ENCODE results near the gene CUBN. TPM values are rescaled to one million over a fixed set of nuclear protein-coding genes. Genes with fewer than 3 reads are reported as not detected.

CUBN gene
- total and polyA plus RNA-seq, 9 of the 15 experiments (the other 6 are each of a cell fraction or from before 2014, with no cell fraction given), result 0.04 to 0.33 (median 0.09) TPM

DNA sequence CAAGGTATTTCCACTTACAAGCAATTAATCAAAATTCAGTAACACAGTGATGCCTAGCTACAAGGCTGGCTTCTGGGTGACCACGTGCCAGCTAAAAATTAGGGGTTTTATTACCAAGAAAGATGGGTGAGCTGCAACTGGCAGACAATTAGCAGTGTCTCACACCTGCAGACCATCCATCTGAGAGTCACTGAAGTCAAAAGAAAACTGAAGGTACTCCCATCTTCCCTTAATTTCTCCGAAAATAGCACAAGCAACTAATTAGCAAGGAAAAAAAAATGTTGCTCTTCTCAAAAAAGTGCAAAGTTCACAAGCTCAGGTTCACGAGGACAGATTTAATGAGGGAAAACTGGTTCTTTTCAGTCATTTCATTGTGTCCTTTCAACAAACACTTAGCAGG is 340.8 kb downstream of the CUBN start:
- CTCF ChIA-PET (ENCODE audit: low intra/inter-chr PET ratio), result no interaction called here
- in situ Hi-C loops (cut with MboI) (loop anchor here (25.0 kb wide), 1 partner anchor 1351 kb away; no protein-coding TSS in a partner anchor), intact Hi-C loops (cut with micrococcal nuclease) (no loop called here)
- TF ChIP-seq, protein P1, sequence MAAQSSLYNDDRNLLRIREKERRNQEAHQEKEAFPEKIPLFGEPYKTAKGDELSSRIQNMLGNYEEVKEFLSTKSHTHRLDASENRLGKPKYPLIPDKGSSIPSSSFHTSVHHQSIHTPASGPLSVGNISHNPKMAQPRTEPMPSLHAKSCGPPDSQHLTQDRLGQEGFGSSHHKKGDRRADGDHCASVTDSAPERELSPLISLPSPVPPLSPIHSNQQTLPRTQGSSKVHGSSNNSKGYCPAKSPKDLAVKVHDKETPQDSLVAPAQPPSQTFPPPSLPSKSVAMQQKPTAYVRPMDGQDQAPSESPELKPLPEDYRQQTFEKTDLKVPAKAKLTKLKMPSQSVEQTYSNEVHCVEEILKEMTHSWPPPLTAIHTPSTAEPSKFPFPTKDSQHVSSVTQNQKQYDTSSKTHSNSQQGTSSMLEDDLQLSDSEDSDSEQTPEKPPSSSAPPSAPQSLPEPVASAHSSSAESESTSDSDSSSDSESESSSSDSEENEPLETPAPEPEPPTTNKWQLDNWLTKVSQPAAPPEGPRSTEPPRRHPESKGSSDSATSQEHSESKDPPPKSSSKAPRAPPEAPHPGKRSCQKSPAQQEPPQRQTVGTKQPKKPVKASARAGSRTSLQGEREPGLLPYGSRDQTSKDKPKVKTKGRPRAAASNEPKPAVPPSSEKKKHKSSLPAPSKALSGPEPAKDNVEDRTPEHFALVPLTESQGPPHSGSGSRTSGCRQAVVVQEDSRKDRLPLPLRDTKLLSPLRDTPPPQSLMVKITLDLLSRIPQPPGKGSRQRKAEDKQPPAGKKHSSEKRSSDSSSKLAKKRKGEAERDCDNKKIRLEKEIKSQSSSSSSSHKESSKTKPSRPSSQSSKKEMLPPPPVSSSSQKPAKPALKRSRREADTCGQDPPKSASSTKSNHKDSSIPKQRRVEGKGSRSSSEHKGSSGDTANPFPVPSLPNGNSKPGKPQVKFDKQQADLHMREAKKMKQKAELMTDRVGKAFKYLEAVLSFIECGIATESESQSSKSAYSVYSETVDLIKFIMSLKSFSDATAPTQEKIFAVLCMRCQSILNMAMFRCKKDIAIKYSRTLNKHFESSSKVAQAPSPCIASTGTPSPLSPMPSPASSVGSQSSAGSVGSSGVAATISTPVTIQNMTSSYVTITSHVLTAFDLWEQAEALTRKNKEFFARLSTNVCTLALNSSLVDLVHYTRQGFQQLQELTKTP (IDR thresholded peaks at IDR 0.05; ENCODE audit: low read depth in 1 of 2, partially characterized antibody in 2 of 2), result no peak
- no peak for TF ChIP-seq XRCC4 (IDR thresholded peaks at IDR 0.05; ENCODE audit: extremely low read depth, insufficient read depth, insufficient read length)
- no peak for FAIRE-seq
- Histone ChIP-seq H3K36me3 (ENCODE audit: control insufficient read depth, insufficient read depth, low read length) (no peaks in the 10 kb centered on the region), H3K27me3 (ENCODE audit: control insufficient read depth in 2 of 2, insufficient read depth in 2 of 2, low read length in 2 of 2) (no peaks in the 10 kb centered on the region), H4K20me1 (replicated peaks; ENCODE audit: control insufficient read depth, insufficient read depth, low read length) (no peaks in the 10 kb centered on the region), H3K79me2 (ENCODE audit: control insufficient read depth, insufficient read depth, low read length) (no peaks in the 10 kb centered on the region), H3K4me2 (ENCODE audit: insufficient read depth, low read length) (no peak overlapping the region), H3K9me3 (replicated peaks; ENCODE audit: control insufficient read depth, insufficient read depth, low read depth, low read length) (no peaks in the 10 kb centered on the region), H2AFZ (ENCODE audit: low read depth, low read length) (no peak overlapping the region), H3K27ac (ENCODE audit: extremely low read depth, low read depth, low read length) (no peak overlapping the region), H3K9ac (ENCODE audit: insufficient read depth in 1 of 2, low read depth in 2 of 2, low read length in 2 of 2) (no peak overlapping the region), H3K4me1 (replicated peaks in 1 of 2; ENCODE audit: control insufficient read depth in 2 of 2, insufficient read depth in 2 of 2, low read length in 2 of 2) (no peaks in the 10 kb centered on the region; a peak in 1 of 5 replicates), H3K9me1 (ENCODE audit: control insufficient read depth, insufficient read depth, low read length) (no peaks in the 10 kb centered on the region), H3K4me3 (no peak overlapping the region)
- no peak for DNase-seq (ENCODE audit: extremely low read depth in 1 of 4, low spot score in 3 of 4)
- no peak for ATAC-seq
- no TSS peak for BruUV-seq (replicated peaks)
- POLR2A ChIA-PET, result interaction anchor here (0.8 kb wide), 1 partner anchor 81 kb away, joined by 3 read pairs; no protein-coding TSS in a partner anchor
- WGBS (ENCODE audit: insufficient coverage, low coverage, missing lambda C conversion rate), result 32% methylated on average over 3 of the region's 3 CpGs

All from K562 (cell line).